ENCODE measurements around the gene SEPTIN5.

SEPTIN5 gene

GRCh38 chr22:19748139-19748538, 33.8 kb downstream of the SEPTIN5 start:
- no peak for DNase-seq (ENCODE audit: low read depth, low spot score)

GRCh38 chr22:19748991-19749664, 34.8 kb downstream of the SEPTIN5 start:
- DNase-seq (ENCODE audit: low read depth, low spot score): no peak

- DNase-seq (ENCODE audit: low read depth, low spot score): no peak
Measured at GRCh38 chr22:19749876-19750275, 35.6 kb downstream of the SEPTIN5 start.

- peak; percentile 86 for DNase-seq (ENCODE audit: low read depth, low spot score)
Measured at GRCh38 chr22:19750507-19751490, 36.5 kb downstream of the SEPTIN5 start.

GRCh38 chr22:19751497-19752245, 37.4 kb downstream of the SEPTIN5 start:
- no peak for DNase-seq (ENCODE audit: low read depth, low spot score)

- no peak for DNase-seq (ENCODE audit: low read depth, low spot score)
Measured at GRCh38 chr22:19753090-19753842, 39.0 kb downstream of the SEPTIN5 start.

- DNase-seq (ENCODE audit: low read depth, low spot score): no peak
Measured at GRCh38 chr22:19753996-19754700, 39.8 kb downstream of the SEPTIN5 start.

- DNase-seq (ENCODE audit: low read depth, low spot score): no peak
Measured at GRCh38 chr22:19754701-19755144, 40.4 kb downstream of the SEPTIN5 start.

- DNase-seq (ENCODE audit: low read depth, low spot score): no peak
Measured at GRCh38 chr22:19755145-19755710, 40.9 kb downstream of the SEPTIN5 start.

- peak; percentile 30 for DNase-seq (ENCODE audit: low read depth, low spot score)
Measured at GRCh38 chr22:19755722-19756287, 41.5 kb downstream of the SEPTIN5 start.

- peak; percentile 54 for DNase-seq (ENCODE audit: low read depth, low spot score)
Measured at GRCh38 chr22:19756288-19757128, 42.2 kb downstream of the SEPTIN5 start.

- DNase-seq (ENCODE audit: low read depth, low spot score): no peak
Measured at GRCh38 chr22:19757140-19757984, 43.1 kb downstream of the SEPTIN5 start.

- DNase-seq (ENCODE audit: low read depth, low spot score): peak; percentile 32
Measured at GRCh38 chr22:19757985-19758895, 43.9 kb downstream of the SEPTIN5 start.

- no peak for DNase-seq (ENCODE audit: low read depth, low spot score)
Measured at GRCh38 chr22:19758896-19759426, 44.7 kb downstream of the SEPTIN5 start.

- peak; percentile 38 for DNase-seq (ENCODE audit: low read depth, low spot score)
Measured at GRCh38 chr22:19759427-19760057, 45.2 kb downstream of the SEPTIN5 start.

Measured in astrocyte of the hippocampus (primary cell).